Pancreas (tissue), 10 donors: Measurements from ENCODE around the gene KHSRP. TPM values are rescaled to one million over a fixed set of nuclear protein-coding genes. Genes with fewer than 3 reads are reported as not detected.

Source experiments
- ATAC-seq, 4 donors: fragments of 200-7000 bp; cut with Tn5 transposase; one replicate each; pipeline versions ENCODE4 v1.8.0 to v1.9.1; 2020; ENCODE audit warnings: mild to moderate bottlenecking in 4 of 4, moderate library complexity in 4 of 4
- DNase-seq, 6 donors: peaks; one replicate each; pipeline ENCODE4 v3.0.0-alpha.2; 2020
- FAIRE-seq: peaks from 2 replicates; lab custom pipeline; 2012; peaks lifted over from hg19 to GRCh38; lab: Jason Lieb, UNC
- H3K27ac ChIP-seq, 4 donors: fragments of 200-600 bp; sonication (generic); 1 replicate in 3 of 4; 2 replicates in 1 of 4; pipeline versions ENCODE4 v1.5.0 to v1.8.0; 2020
- H3K27me3 ChIP-seq, 4 donors: fragments of 200-600 bp; one replicate each; pipeline ENCODE4 v1.8.0; 2021
- H3K36me3 ChIP-seq, 3 donors: fragments of 200-600 bp; sonication (generic) in 1 of 3; one replicate each; pipeline versions ENCODE4 v1.5.0 to v1.8.0; 2020 to 2021
- H3K4me1 ChIP-seq, 3 donors: fragments of 200-600 bp; one replicate each; pipeline ENCODE4 v1.8.0; 2021
- H3K4me3 ChIP-seq, 4 donors: fragments of 200-600 bp; sonication (generic) in 2 of 4; one replicate each; pipeline versions ENCODE4 v1.5.0 to v1.8.0; 2020 to 2021
- H3K9me3 ChIP-seq, 4 donors: fragments of 200-600 bp; one replicate each; pipeline ENCODE4 v1.8.0; 2021
- WGBS, 2 donors: extraction: QIAGEN DNeasy Blood & Tissue Kit; methylation state at CpG; one replicate each; pipeline ENCODE4 v1.1.7; 2013; 5-methylcytosine and 5-hydroxymethylcytosine counted together
- intact Hi-C, 3 donors: fragments of 100-400 bp; cut with DNase I; formaldehyde crosslinking; loops; one replicate each; pipeline versions ENCODE4 v1.11.1 to v1.14.2; 2022
- polyA plus RNA-seq, 2 donors: library from polyadenylated mRNA; stranded (reverse); fragments of 200-250 nt; gene quantifications; one replicate each; pipeline ENCODE4 v1.2.3, GENCODE V29; 2013
- total RNA-seq, 6 donors: library from RNA; stranded (reverse); fragmentation: NEBNext Ultra II Directional in 4 of 6; extraction: Animal tissue kit (Norgen Biotek cat#: 25700) in 4 of 6; gene quantifications; one replicate each; pipeline versions ENCODE4 v1.2.1 to v1.2.4, GENCODE V29; 2021 to 2023
- TF ChIP-seq, protein P1 (sequence below), 4 donors: fragments of 200-600 bp; sonication (generic) in 3 of 4; IDR thresholded peaks; one replicate each; pipeline versions ENCODE4 v1.5.0 to v1.8.0; 2021; ENCODE audit warnings: antibody characterized with exemption in 4 of 4
- donor health status: healthy with polysubstance abuse.
- donor health status: DM: no; HTN: no; CAD: no; lungs with moderate emphysema.
- donor health status: DM: no; HTN: no; CAD: no.
- donor health status: control.
- donor health status: control.
- donor health status: Bipolar disorder and iron deficiency.
- donor health status: DM: yes; HTN: yes; CAD: no.
- donor health status: DM: no; HTN: no; CAD: no.
- donor health status: DM: no; HTN: no; CAD: no.
- donor health status: DM: yes; HTN: yes; CAD: no.

KHSRP gene
- total and polyA plus RNA-seq, 8 donors, result 67.2 to 119 (median 93.1) TPM

- Histone ChIP-seq H3K4me3 (no peak overlapping the region), H3K9me3 (no peaks in the 10 kb centered on the region), H3K27me3 (no peaks in the 10 kb centered on the region), H3K4me1 (no peaks in the 10 kb centered on the region), H3K36me3 (peaks cover 0 to 16% (median 6%) of the 10 kb centered on the region in 3 donors), H3K27ac (no peak overlapping the region)
- DNase-seq, result no peak
- TF ChIP-seq, protein P1, sequence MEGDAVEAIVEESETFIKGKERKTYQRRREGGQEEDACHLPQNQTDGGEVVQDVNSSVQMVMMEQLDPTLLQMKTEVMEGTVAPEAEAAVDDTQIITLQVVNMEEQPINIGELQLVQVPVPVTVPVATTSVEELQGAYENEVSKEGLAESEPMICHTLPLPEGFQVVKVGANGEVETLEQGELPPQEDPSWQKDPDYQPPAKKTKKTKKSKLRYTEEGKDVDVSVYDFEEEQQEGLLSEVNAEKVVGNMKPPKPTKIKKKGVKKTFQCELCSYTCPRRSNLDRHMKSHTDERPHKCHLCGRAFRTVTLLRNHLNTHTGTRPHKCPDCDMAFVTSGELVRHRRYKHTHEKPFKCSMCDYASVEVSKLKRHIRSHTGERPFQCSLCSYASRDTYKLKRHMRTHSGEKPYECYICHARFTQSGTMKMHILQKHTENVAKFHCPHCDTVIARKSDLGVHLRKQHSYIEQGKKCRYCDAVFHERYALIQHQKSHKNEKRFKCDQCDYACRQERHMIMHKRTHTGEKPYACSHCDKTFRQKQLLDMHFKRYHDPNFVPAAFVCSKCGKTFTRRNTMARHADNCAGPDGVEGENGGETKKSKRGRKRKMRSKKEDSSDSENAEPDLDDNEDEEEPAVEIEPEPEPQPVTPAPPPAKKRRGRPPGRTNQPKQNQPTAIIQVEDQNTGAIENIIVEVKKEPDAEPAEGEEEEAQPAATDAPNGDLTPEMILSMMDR (IDR thresholded peaks at IDR 0.05), result no peak
- no peak for FAIRE-seq
- no peak for ATAC-seq
- intact Hi-C loops, result no loop called here
- 90 to 93% methylated on average over 6 to 7 of the region's 7 CpGs for WGBS, 2 donors
Observed at GRCh38 chr19:6451583-6452222, 27.1 kb upstream of the KHSRP start.

DNA sequence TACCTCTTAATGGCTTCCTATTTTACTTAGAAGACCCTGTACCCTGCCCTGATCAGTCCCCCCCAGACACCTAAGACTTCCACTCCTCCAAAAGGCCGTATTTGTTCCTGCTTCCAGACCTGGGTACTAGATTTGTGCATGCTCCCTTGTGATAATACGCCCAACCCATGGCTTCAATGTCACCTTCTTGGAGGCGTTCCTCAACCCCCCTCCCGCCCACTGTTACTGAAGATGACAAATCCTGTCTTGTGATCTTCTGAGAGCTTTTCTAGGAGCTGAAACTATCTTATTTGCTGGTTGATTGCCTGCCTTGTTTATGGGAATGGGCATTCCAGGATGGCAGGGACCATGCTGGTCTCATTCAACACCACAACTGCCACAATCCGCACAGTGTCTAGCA, 25.6 kb upstream of the KHSRP start:
- H3K9me3 ChIP-seq, result no peaks in the 10 kb centered on the region
- no peak overlapping the region for H3K4me3 ChIP-seq
- TF ChIP-seq, protein P1 (IDR thresholded peaks at IDR 0.05), result no peak
- 98 to 99% methylated on average over 5 of the region's 5 CpGs for WGBS, 2 donors
- H3K36me3 ChIP-seq, result peaks cover 0 to 16% (median 6%) of the 10 kb centered on the region in 3 donors
- no peaks in the 10 kb centered on the region for H3K4me1 ChIP-seq
- H3K27ac ChIP-seq, result no peak overlapping the region
- H3K27me3 ChIP-seq, result no peaks in the 10 kb centered on the region
- intact Hi-C loops, result no loop called here
- DNase-seq (no peak), ATAC-seq (no peak), FAIRE-seq (no peak)

DNA sequence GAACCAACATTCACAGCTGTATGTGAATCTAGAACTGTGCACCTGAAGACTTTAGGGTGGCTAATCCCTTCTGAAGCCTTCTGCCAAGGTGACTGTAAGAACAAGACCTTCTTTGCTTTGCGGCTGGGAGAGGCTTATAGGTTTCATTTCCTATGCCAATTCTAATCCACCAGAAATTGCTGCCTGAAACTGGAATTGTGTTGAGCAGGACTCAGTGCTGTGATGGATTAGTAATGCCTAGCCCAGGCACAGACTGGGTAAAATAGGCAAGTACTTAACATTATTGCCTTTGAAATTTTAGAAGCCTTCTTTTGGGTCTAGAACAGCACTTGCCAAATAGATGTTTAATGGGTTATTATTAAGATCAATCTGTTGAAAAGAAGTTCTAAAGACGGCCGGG, 23.4 kb upstream of the KHSRP start:
- DNase-seq (no peak), FAIRE-seq (no peak), ATAC-seq (no peak)
- TF ChIP-seq, protein P1 (IDR thresholded peaks at IDR 0.05), result no peak
- WGBS, 2 donors, result 94 to 99% methylated on average over 3 of the region's 3 CpGs
- Histone ChIP-seq H3K36me3 (peaks cover 0 to 3% (median 0%) of the 10 kb centered on the region in 3 donors), H3K9me3 (no peaks in the 10 kb centered on the region), H3K4me1 (no peaks in the 10 kb centered on the region), H3K27ac (no peak overlapping the region), H3K27me3 (no peaks in the 10 kb centered on the region), H3K4me3 (no peak overlapping the region)
- intact Hi-C loops, result no loop called here

DNA sequence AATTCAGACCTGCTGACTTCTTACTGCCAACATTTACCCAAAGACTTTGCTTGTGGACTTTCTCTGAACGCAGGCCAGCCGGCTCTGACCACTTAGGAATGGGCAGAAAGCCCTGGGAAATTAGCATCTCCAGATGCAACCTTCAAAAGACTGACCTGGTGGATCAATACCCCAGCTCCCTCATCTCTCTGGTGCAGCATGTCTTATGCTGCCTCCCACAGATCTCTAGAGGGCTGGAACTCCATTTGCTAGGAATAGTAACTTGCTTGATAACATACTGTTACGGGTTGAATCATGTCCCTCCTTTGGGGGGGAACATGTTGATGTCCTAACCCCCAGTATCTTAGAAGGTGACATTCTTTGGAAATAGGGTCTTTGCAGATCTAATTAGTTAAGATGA, 21.8 kb upstream of the KHSRP start:
- TF ChIP-seq, protein P1 (IDR thresholded peaks at IDR 0.05), result no peak
- no peak overlapping the region for H3K4me3 ChIP-seq
- ATAC-seq (no peak), FAIRE-seq (no peak), DNase-seq (no peak)
- no peaks in the 10 kb centered on the region for H3K4me1 ChIP-seq
- intact Hi-C loops, result no loop called here
- no peaks in the 10 kb centered on the region for H3K9me3 ChIP-seq
- no peaks in the 10 kb centered on the region for H3K27me3 ChIP-seq
- H3K27ac ChIP-seq, result no peak overlapping the region
- peaks cover 0 to 1% (median 0%) of the 10 kb centered on the region in 3 donors for H3K36me3 ChIP-seq
- WGBS, 2 donors, result 98 to 99% methylated on average over 3 of the region's 3 CpGs

DNA sequence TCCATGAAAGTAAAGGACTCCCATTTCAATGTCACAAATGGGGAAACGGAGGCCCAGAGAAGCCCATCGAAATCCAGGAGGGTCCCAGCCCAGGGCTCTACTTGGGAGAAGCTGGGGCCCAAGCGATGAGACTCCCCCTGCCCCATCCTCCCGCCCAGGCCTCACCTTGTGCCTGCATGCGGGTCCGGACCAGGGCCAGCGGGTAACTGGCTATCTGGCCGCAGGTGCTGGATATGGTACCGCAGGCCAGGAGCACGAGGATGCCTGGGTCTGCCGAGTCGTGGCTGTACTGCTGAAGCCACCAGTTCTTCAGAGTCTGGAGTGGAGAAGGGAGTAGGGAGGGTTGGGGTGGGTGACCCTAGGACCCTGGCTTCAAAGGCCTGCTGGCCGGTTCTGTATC, 19.4 kb upstream of the KHSRP start:
- Histone ChIP-seq H3K36me3 (no peaks in the 10 kb centered on the region), H3K27ac (no peak overlapping the region), H3K4me1 (no peaks in the 10 kb centered on the region), H3K4me3 (no peak overlapping the region), H3K9me3 (no peaks in the 10 kb centered on the region), H3K27me3 (no peaks in the 10 kb centered on the region)
- 85 to 89% methylated on average over 13 of the region's 13 CpGs for WGBS, 2 donors
- DNase-seq (no peak), ATAC-seq (no peak), FAIRE-seq (no peak)
- intact Hi-C loops, result no loop called here
- TF ChIP-seq, protein P1 (IDR thresholded peaks at IDR 0.05), result no peak
